Stimulated activated CD4-positive, alpha-beta T cell treated with anti-CD3 and anti-CD28 coated beads, TNF-alpha, amount 100 ng/mL, for 4 hours (primary cell): Measurements from ENCODE around the gene PLSCR2.
"Not testable (repeated sequence)": the region's sequence is repeated elsewhere in the genome, so short reads cannot be mapped to it uniquely, and the experiment has no call there.

Source experiments
- DNase-seq, 3 experiments: peaks; one replicate each; pipeline ENCODE4 v3.0.0-alpha.2; 2020; ENCODE audit warnings: low read depth in 3 of 3

PLSCR2 gene

GRCh38 chr3:146469150-146470017 is at the start of gene PLSCR2:
Gene PLSCR2, minus strand, starts transcription at chr3:146469561. Its CDS starts 9,657 bp downstream, at chr3:146459904.
- DNase-seq = peak; percentile 43 to 67 (median 55)

- DNase-seq = no peak
Observed at GRCh38 chr3:146517684-146518435, 48.5 kb upstream of the PLSCR2 start.

DNA sequence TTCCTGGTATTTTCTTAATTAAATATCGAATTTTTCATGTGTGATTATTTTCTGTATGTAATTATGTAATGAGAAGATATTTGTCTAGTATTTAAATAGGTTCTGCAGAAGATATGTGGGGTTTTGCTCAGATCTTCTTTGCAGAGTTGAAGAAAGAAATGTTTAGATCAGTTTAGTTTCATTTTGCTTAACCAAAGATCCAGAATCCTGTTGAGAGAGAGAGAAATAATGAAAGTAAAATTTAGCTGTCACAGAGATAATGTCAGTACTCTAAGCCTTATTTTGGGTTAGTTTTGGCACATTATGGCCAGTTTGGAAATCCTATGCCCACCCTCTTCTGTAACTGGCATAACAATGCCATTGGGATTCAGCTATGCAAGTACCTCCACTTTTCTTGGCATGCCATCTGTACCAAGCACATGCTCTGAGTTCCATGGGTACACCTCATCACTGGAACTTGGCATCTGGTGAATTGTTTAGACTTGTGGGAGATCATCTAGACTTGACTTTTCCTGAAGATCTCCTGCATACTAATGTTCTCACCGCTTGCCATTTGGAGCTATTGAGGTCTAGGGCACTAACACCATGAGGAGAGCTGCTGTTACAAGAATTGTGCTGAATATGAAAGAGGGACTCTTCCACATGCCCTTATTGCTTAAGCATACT is 44.2 kb upstream of the PLSCR2 start:
- no peak for DNase-seq

DNA sequence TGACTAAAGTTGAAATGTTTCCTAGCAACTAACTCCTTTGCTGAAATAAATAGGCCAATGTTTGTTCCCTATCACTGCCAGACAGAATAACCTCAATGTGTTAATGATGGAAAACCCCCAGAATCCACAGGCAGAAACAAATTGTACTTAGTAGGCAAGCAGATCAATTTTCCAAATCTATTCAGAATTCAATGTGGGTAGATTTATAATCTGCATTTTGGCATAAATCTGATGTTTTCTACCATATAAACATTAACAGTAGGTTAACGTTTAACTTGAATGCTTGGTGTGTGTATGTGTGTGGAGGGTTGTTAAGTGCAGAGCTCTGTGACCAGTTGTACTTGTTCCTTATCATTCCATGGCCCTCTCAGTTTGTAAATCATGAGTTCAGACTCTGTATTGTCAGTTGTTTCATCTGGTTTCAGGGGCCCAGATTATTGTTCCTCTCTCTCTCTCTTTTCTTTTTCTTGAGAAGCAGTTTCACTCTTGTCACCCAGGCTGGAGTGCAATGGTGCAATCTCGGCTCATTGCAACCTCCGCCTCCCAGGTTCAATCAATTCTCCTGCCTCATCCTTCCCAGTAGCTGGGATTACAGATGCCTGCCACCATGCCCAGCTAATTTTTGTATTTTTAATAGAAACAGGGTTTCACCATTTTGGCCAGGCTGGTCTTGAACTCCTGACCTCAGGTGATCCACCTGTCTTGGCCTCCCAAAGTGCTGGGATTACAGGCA is 42.2 kb upstream of the PLSCR2 start:
- no peak for DNase-seq

DNA sequence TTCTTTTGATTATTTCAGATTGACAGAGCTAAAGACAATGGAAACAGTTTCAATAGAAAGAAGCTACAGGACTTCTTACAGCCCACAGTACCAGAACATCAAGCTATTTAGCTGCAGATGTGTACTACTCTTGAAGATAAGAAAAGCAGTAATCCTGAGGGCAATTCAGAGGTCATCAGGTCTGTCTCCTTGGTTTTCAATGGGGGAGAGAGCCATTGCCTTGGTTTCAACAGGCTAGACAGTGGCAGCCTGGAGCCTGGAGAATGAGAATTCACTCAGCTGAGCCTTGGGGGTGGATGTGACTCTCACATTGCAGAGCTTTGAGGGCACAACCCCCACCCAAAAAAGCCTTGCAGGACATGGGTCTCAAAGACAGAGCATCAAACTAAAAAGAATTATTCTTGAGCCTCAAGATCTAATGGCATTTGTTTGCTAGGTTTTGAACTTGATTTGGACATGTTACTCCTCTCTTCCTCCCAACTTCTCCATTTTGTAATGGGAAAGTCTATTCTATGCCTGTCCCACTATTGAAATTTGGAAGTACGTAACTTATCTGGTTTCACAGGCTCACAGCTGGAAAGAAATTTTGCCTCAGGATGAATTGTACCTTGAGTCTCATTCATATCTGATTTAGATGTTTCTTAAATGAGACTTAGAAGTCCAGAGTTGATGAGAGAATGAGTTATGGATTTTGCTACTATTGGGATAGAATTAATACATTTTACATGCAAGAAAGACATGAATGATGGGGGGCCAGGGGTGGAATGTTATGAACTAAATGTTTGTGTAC is 38.2 kb upstream of the PLSCR2 start:
- no peak for DNase-seq

- no peak for DNase-seq
Observed at GRCh38 chr3:146505516-146505915, 36.2 kb upstream of the PLSCR2 start.

DNA sequence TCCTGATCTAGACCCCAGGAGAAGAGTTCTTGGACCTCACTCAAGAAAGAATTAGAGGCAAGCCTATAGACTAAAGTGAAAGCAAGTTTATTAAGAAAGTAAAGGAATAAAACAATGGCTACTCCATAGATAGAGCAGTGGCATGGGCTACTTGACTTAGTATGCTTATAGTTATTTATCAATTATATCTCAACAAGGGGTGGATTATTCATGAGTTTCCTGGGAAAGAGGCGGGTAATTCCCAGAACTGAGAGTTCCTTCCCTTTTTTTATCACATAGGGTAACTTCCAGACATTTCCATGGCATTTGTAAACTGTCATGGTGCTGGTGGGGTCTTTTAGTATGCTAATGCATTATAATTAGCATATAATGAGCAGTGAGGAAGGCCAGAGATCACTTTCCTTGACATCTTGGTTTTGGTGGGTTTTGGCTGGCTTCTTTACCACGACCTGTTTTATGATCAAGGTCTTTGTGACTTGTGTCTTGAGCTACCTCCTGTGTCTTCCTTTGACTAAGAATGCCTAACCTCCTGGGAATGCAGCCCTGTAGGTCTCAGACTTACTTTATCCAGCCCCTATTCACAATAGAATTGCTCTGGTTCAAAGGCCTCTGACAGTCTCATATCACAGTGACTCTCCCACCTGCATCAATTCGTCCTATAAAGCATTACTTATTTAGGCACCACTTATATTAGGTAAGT is 35.3 kb upstream of the PLSCR2 start:
- DNase-seq = no peak

DNA sequence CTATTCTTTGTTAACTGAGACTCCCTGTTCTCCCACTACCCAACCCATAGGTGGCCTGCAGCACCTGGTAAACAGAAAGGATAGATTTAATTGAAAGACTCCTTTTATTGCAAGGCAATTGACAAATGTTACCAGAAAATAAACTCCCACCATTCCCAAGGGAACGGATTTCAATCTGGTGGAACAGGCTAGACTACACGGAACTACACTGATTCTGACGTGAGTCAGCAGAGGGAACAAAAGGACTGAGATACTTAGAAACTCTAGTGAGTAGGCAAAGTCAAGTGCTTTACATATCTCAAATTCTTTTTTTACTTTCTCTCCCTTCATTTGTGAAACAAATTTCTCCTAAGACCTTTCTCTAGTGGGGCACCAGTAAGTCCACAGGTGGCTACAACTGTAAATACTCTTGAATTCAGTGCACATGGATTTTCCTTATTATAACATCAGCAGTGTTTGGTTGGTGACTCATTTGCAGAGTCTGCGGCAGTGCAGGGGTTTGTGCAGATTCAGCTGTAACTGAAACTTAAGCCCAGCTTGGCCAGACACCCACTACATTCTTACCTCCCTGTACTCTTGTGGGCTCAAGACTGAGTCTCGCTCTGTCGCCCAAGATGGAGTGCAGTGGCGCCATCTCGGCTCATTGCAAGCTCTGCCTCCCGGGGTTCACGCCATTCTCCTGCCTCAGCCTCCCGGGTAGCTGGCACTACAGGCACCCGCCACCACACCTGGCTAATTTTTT is 34.3 kb upstream of the PLSCR2 start:
- no peak for DNase-seq

- no peak for DNase-seq
Observed at GRCh38 chr3:146502887-146503460, 33.6 kb upstream of the PLSCR2 start.

- no peak for DNase-seq
Observed at GRCh38 chr3:146501752-146502151, 32.4 kb upstream of the PLSCR2 start.

- DNase-seq = no peak
Observed at GRCh38 chr3:146499701-146500100, 30.3 kb upstream of the PLSCR2 start.

DNA sequence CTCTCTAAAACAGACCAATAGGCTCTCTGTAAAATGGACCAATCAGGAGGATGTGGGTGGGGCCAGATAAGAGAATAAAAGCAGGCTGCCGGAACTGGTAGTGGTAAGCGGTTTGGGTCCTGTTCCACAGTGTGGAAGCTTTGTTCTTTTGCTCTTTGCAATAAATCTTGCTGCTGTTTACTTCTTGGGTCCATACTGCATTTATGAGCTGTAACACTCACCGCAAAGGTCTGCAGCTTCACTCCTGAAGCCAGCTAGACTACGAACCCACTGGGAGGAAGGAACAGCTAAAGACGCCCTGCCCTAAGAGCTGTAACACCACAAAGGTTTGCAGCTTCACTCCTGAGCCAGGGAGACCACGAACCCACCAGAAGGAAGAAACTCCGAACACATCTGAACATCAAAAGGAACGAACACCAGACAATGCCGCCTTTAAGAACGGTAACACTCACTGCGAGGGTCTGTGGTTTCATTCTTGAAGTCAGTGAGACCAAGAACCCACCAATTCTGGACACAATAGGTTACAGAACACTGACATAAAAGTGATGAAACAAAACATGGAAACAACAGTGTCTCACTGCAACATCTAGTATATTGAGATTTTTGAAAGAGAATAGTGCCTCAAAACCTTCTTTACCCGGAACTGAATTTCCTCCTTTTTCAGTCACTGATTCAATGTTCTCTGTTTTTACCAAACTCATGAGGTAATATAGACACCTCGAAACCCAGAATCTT is 28.8 kb upstream of the PLSCR2 start:
- DNase-seq = no peak

GRCh38 chr3:146497145-146497843 is 27.9 kb upstream of the PLSCR2 start:
- DNase-seq = not testable (repeated sequence)

DNA sequence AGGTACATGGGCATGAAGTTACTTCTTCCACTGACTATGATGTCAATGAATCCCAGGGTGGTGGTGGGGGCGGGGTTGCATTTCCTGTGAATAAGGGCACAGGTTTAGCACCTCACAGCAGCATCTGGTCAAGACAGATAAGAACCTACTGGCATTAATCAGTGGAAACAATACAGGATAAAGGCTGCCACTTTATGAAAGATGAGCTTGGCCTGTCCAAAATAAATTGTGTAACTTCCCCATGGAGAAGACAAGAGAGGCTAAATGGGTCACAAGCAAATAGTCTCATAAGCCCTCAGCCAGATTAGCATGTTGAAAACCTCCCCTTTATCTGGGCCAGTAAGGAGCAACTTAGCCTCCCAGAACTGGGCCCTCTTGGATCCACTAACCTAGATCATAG is 27.4 kb upstream of the PLSCR2 start:
- DNase-seq = no peak

DNA sequence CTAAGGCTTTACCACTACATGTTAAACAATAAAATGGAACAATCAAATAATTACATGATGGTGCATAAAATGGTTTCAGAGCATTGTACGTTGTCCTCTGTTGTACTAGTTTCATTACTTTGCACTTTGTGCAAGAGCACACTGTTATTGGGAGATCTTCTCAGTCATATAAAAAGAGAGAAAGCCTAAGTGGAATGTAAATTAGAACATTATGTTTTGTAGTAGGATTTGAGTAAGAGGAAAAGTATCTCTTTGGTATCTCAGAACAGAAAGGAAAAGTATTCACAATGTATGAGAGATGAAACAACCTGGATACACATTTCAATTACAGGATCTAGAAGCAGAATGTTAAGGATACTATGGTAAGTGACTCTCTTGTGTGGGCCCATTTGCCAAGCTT is 26.9 kb upstream of the PLSCR2 start:
- no peak for DNase-seq

DNA sequence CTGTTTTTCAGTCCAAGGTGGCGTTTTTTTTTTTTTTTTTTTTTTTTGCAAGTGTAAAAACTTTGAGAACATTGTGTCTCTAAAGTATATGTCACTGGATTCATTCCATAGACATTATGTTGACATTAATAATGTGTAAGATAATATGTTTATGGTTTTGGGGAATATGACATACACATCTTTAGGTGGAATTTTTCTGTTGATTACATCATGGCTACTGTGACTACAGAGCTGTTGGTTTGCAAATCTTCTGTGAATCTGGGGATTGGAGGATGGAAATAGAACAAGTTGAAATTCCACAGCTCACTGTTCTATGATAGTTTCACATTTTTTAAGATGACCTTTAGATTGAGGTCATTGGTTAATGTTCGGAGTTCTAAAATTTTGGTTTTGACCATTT is 24.4 kb upstream of the PLSCR2 start:
- DNase-seq = no peak

- DNase-seq = no peak
Observed at GRCh38 chr3:146493221-146493620, 23.9 kb upstream of the PLSCR2 start.

- no peak for DNase-seq
Observed at GRCh38 chr3:146491303-146491702, 21.9 kb upstream of the PLSCR2 start.
